ENCODE data around the gene NXPH3. TPM values are rescaled to one million over a fixed set of nuclear protein-coding genes. Genes with fewer than 3 reads are reported as not detected.

NXPH3 gene
- total and polyA plus RNA-seq, 2 donors (not counting 1 experiment from before 2014, with no cell fraction given) = not detected

GRCh38 chr17:49603238-49603637, 27.6 kb downstream of the NXPH3 start:
- H3K9me3 Mint-ChIP-seq (ENCODE audit: insufficient read depth) = no peaks in the 10 kb centered on the region
- no peaks in the 10 kb centered on the region for H3K4me1 Mint-ChIP-seq
- no peak overlapping the region for H3K27ac Mint-ChIP-seq
- Histone ChIP-seq H3K4me3 (ENCODE audit: control extremely low read depth in 1 of 5, extremely low read depth in 1 of 5, insufficient read depth in 1 of 5, low read depth in 2 of 5, low read length in 4 of 5) (no peak overlapping the region), H3K27ac (ENCODE audit: low read length in 2 of 2) (no peak overlapping the region), H3K9me3 (ENCODE audit: control extremely low read depth in 1 of 3, control insufficient read depth in 2 of 3, insufficient read depth in 1 of 3, low read length in 2 of 3) (no peaks in the 10 kb centered on the region), H3K36me3 (replicated peaks in 1 of 2; ENCODE audit: control extremely low read depth in 1 of 2, control insufficient read depth in 1 of 2, extremely low read depth in 1 of 2, insufficient read depth in 2 of 2, low read length in 1 of 2) (peaks cover 23 to 88% of the 10 kb centered on the region in 2 experiments), H3K27me3 (replicated peaks in 1 of 4; ENCODE audit: control extremely low read depth in 1 of 4, control insufficient read depth in 3 of 4, insufficient read depth in 4 of 4, low read length in 3 of 4) (no peaks in the 10 kb centered on the region), H3K79me2 (ENCODE audit: control insufficient read depth, insufficient read depth, low read length) (no peaks in the 10 kb centered on the region), H3K9ac (ENCODE audit: low read length) (no peak overlapping the region), H4K20me1 (ENCODE audit: control insufficient read depth, insufficient read depth, low read length, poor library complexity, severe bottlenecking) (no peaks in the 10 kb centered on the region), H2AFZ (ENCODE audit: insufficient read depth, low read depth, low read length, poor library complexity, severe bottlenecking) (no peak overlapping the region), H3K4me2 (replicated peaks; ENCODE audit: low read depth, low read length, poor library complexity, severe bottlenecking) (no peak overlapping the region), H3K4me1 (ENCODE audit: control insufficient read depth in 2 of 2, insufficient read depth in 2 of 2, low read length in 2 of 2) (no peaks in the 10 kb centered on the region)
- no peak for TF ChIP-seq EZH2 (IDR thresholded peaks at IDR 0.05; ENCODE audit: borderline replicate concordance, insufficient read depth, low read depth, low read length, poor library complexity, severe bottlenecking)
- TF ChIP-seq, protein P1, sequence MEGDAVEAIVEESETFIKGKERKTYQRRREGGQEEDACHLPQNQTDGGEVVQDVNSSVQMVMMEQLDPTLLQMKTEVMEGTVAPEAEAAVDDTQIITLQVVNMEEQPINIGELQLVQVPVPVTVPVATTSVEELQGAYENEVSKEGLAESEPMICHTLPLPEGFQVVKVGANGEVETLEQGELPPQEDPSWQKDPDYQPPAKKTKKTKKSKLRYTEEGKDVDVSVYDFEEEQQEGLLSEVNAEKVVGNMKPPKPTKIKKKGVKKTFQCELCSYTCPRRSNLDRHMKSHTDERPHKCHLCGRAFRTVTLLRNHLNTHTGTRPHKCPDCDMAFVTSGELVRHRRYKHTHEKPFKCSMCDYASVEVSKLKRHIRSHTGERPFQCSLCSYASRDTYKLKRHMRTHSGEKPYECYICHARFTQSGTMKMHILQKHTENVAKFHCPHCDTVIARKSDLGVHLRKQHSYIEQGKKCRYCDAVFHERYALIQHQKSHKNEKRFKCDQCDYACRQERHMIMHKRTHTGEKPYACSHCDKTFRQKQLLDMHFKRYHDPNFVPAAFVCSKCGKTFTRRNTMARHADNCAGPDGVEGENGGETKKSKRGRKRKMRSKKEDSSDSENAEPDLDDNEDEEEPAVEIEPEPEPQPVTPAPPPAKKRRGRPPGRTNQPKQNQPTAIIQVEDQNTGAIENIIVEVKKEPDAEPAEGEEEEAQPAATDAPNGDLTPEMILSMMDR (IDR thresholded peaks at IDR 0.05) = no peak
- CTCF ChIA-PET = interaction anchor here (1.1 to 1.5 kb wide), 3 partner anchors 11 to 47 kb away, joined by 4 read pairs; no protein-coding TSS in a partner anchor
- intact Hi-C loops (cut with micrococcal nuclease) = no loop called here
- H3K27me3 Mint-ChIP-seq = no peaks in the 10 kb centered on the region
- ATAC-seq (ENCODE audit: low read depth) (no peak), DNase-seq (no peak)
- POLR2A ChIA-PET = interaction anchor here (0.6 kb wide), 1 partner anchor 1039 kb away, joined by 3 read pairs; no protein-coding TSS in a partner anchor
- 100% methylated on average over 1 of the region's 3 CpGs for WGBS (ENCODE audit: insufficient coverage)
- no peak overlapping the region for H3K4me3 Mint-ChIP-seq

GRCh38 chr17:49603720-49604119, 28.0 kb downstream of the NXPH3 start:
- intact Hi-C loops (cut with micrococcal nuclease) = no loop called here
- POLR2A ChIA-PET = interaction anchor here (0.6 kb wide), 1 partner anchor 1038 kb away, joined by 3 read pairs; no protein-coding TSS in a partner anchor
- 100% methylated on average over 1 of the region's 2 CpGs for WGBS (ENCODE audit: insufficient coverage)

More at GRCh38 chr17:49603720-49604119, 28.0 kb downstream of the NXPH3 start:
- Mint-ChIP-seq H3K9me3 (ENCODE audit: insufficient read depth) (no peaks in the 10 kb centered on the region), H3K27me3 (no peaks in the 10 kb centered on the region), H3K4me3 (no peak overlapping the region), H3K27ac (no peak overlapping the region), H3K4me1 (no peaks in the 10 kb centered on the region)
- DNase-seq (no peak), ATAC-seq (ENCODE audit: low read depth) (no peak)
- no peaks in the 10 kb centered on the region for H3K9me3 ChIP-seq (ENCODE audit: control extremely low read depth in 1 of 3, control insufficient read depth in 2 of 3, insufficient read depth in 1 of 3, low read length in 2 of 3)
- no peaks in the 10 kb centered on the region for H4K20me1 ChIP-seq (ENCODE audit: control insufficient read depth, insufficient read depth, low read length, poor library complexity, severe bottlenecking)
- no peak overlapping the region for H3K4me3 ChIP-seq (ENCODE audit: control extremely low read depth in 1 of 5, extremely low read depth in 1 of 5, insufficient read depth in 1 of 5, low read depth in 2 of 5, low read length in 4 of 5)
- H3K79me2 ChIP-seq (ENCODE audit: control insufficient read depth, insufficient read depth, low read length) = no peaks in the 10 kb centered on the region
- H3K27me3 ChIP-seq (replicated peaks in 1 of 4; ENCODE audit: control extremely low read depth in 1 of 4, control insufficient read depth in 3 of 4, insufficient read depth in 4 of 4, low read length in 3 of 4) = no peaks in the 10 kb centered on the region
- CTCF ChIA-PET = interaction anchor here (1.1 to 1.5 kb wide), 2 partner anchors 36 to 48 kb away, joined by 4 read pairs; no protein-coding TSS in a partner anchor
- no peak for TF ChIP-seq EZH2 (IDR thresholded peaks at IDR 0.05; ENCODE audit: borderline replicate concordance, insufficient read depth, low read depth, low read length, poor library complexity, severe bottlenecking)
- TF ChIP-seq, protein P1 (IDR thresholded peaks at IDR 0.05) = no peak
- no peak overlapping the region for H2AFZ ChIP-seq (ENCODE audit: insufficient read depth, low read depth, low read length, poor library complexity, severe bottlenecking)
- H3K36me3 ChIP-seq (replicated peaks in 1 of 2; ENCODE audit: control extremely low read depth in 1 of 2, control insufficient read depth in 1 of 2, extremely low read depth in 1 of 2, insufficient read depth in 2 of 2, low read length in 1 of 2) = peaks cover 23 to 89% of the 10 kb centered on the region in 2 experiments
- no peak overlapping the region for H3K9ac ChIP-seq (ENCODE audit: low read length)
- H3K27ac ChIP-seq (ENCODE audit: low read length in 2 of 2) = no peak overlapping the region
- no peak overlapping the region for H3K4me2 ChIP-seq (replicated peaks; ENCODE audit: low read depth, low read length, poor library complexity, severe bottlenecking)
- no peaks in the 10 kb centered on the region for H3K4me1 ChIP-seq (ENCODE audit: control insufficient read depth in 2 of 2, insufficient read depth in 2 of 2, low read length in 2 of 2)

Data from B cell (primary cell).